Neural cell (in vitro differentiated cells): ENCODE measurements around the gene INAVA. TPM values are rescaled to one million over a fixed set of nuclear protein-coding genes. Genes with fewer than 3 reads are reported as not detected.

Experiments used
- H2AFZ ChIP-seq: fragments of 200-600, 300-800 bp; sonication (generic), shearing (Covaris generic); 2 replicates; pipeline ENCODE4 v1.6.0; 2014; ENCODE audit warnings: low read depth, mild to moderate bottlenecking, antibody characterized with exemption, low read length, moderate library complexity
- H3F3A ChIP-seq: fragments of 200-600 bp; shearing (Covaris generic); 2 replicates; pipeline ENCODE4 v1.6.1; 2016; ENCODE audit warnings: mild to moderate bottlenecking, moderate library complexity, mixed read lengths, antibody characterized with exemption, low read length; ENCODE audit not compliant: insufficient read depth, poor library complexity, severe bottlenecking
- H3K27ac ChIP-seq: fragments of 200-600, 300-800 bp; sonication (generic), shearing (Covaris generic); 2 replicates; pipeline ENCODE4 v1.5.1; 2014; ENCODE audit warnings: mild to moderate bottlenecking, low read length, moderate library complexity
- H3K27me3 ChIP-seq: fragments of 300-800, 200-600 bp; sonication (generic), shearing (Covaris generic); 2 replicates; pipeline ENCODE4 v1.6.0; 2014; ENCODE audit warnings: mild to moderate bottlenecking, low read depth, low read length, moderate library complexity; ENCODE audit not compliant: insufficient read depth
- H3K36me3 ChIP-seq: fragments of 300-800, 200-600 bp; sonication (generic), shearing (Covaris generic); 2 replicates; pipeline ENCODE4 v1.5.1; 2014; ENCODE audit warnings: mild to moderate bottlenecking, antibody characterized with exemption, low read length, moderate library complexity; ENCODE audit not compliant: insufficient read depth
- H3K4me2 ChIP-seq: fragments of 300-800, 200-600 bp; sonication (generic), shearing (Covaris generic); 2 replicates; pipeline ENCODE4 v1.6.0; 2014; ENCODE audit warnings: mild to moderate bottlenecking, low read length
- H3K4me3 ChIP-seq: fragments of 300-800, 200-600 bp; sonication (generic), shearing (Covaris generic); 2 replicates; pipeline ENCODE4 v1.5.1; 2014; ENCODE audit warnings: mild to moderate bottlenecking, low read length, moderate library complexity
- H3K79me2 ChIP-seq: fragments of 200-600 bp; shearing (Covaris generic); replicated peaks from 2 replicates; pipeline ENCODE4 v1.6.0; 2014; ENCODE audit warnings: mild to moderate bottlenecking, low read length, moderate library complexity; ENCODE audit not compliant: insufficient read depth
- H3K9ac ChIP-seq: fragments of 300-800, 200-600 bp; sonication (generic), shearing (Covaris generic); 2 replicates; pipeline ENCODE4 v1.6.1; 2016; ENCODE audit warnings: mild to moderate bottlenecking, low read length, mixed read lengths
- H3K9me2 ChIP-seq: fragments of 200-600 bp; shearing (Covaris generic); 2 replicates; pipeline ENCODE4 v1.6.1; 2016; ENCODE audit warnings: mild to moderate bottlenecking, low read length, mixed read lengths; ENCODE audit not compliant: insufficient read depth
- H3K9me3 ChIP-seq: fragments of 200-600, 300-800 bp; sonication (generic), shearing (Covaris generic); 2 replicates; pipeline ENCODE4 v1.6.1; 2016; ENCODE audit warnings: mild to moderate bottlenecking, mixed run types, low read length, moderate library complexity, mixed read lengths
- H4K20me1 ChIP-seq: fragments of 200-600 bp; shearing (Covaris generic); 2 replicates; pipeline ENCODE4 v1.6.1; 2016; ENCODE audit warnings: mild to moderate bottlenecking, mixed run types; ENCODE audit not compliant: insufficient read depth
- EP300 ChIP-seq: fragments of 450-650 bp; conservative IDR thresholded peaks from 2 replicates; pipeline ENCODE4 v1.6.1; 2014; ENCODE audit warnings: antibody characterized with exemption, mild to moderate bottlenecking, moderate library complexity; ENCODE audit not compliant: poor library complexity, severe bottlenecking
- EZH2 ChIP-seq: fragments of 200-600, 300-800 bp; shearing (Covaris generic), sonication (generic); IDR thresholded peaks from 2 replicates; pipeline ENCODE4 v1.6.1; 2014; ENCODE audit warnings: antibody characterized with exemption, low read length, borderline replicate concordance, mild to moderate bottlenecking; ENCODE audit not compliant: insufficient read depth, poor library complexity, severe bottlenecking
- MXI1 ChIP-seq: fragments of 450-650 bp; conservative IDR thresholded peaks from 2 replicates; pipeline ENCODE4 v1.6.1; 2014; ENCODE audit warnings: antibody characterized with exemption, mild to moderate bottlenecking; ENCODE audit not compliant: poor library complexity, severe bottlenecking
- POLR2AphosphoS5 ChIP-seq: IDR thresholded peaks from 2 replicates; pipeline ENCODE4 v1.6.1; 2012
- RAD21 ChIP-seq: fragments of 450-650 bp; conservative IDR thresholded peaks from 2 replicates; pipeline ENCODE4 v1.6.1; 2014; ENCODE audit warnings: antibody characterized with exemption, mild to moderate bottlenecking, moderate library complexity
- SMC3 ChIP-seq: fragments of 450-650 bp; conservative IDR thresholded peaks from 2 replicates; pipeline ENCODE4 v1.6.1; 2014; ENCODE audit warnings: antibody characterized with exemption, mild to moderate bottlenecking, moderate library complexity; ENCODE audit not compliant: poor library complexity
- TAF1 ChIP-seq: IDR thresholded peaks from 2 replicates; pipeline ENCODE4 v1.6.1; 2012; ENCODE audit warnings: low read depth
- polyA plus RNA-seq: library from polyadenylated mRNA; depleted of rRNA; stranded (reverse); fragments of >200 nt; gene quantifications from 2 replicates; pipeline ENCODE4 v1.2.3, GENCODE V29; 2014
- TF ChIP-seq, protein P1 (sequence below): fragments of 450-650 bp; IDR thresholded peaks from 2 replicates; pipeline ENCODE4 v1.5.1; 2014; ENCODE audit warnings: antibody characterized with exemption, mild to moderate bottlenecking, moderate library complexity; ENCODE audit not compliant: poor library complexity, severe bottlenecking
- TF ChIP-seq, protein P2 (sequence below): IDR thresholded peaks from 2 replicates; pipeline ENCODE4 v1.6.1; 2012; ENCODE audit warnings: borderline replicate concordance

Gene INAVA
- polyA plus RNA-seq, 1 donor from 2014 or later, result 1.3 TPM

DNA sequence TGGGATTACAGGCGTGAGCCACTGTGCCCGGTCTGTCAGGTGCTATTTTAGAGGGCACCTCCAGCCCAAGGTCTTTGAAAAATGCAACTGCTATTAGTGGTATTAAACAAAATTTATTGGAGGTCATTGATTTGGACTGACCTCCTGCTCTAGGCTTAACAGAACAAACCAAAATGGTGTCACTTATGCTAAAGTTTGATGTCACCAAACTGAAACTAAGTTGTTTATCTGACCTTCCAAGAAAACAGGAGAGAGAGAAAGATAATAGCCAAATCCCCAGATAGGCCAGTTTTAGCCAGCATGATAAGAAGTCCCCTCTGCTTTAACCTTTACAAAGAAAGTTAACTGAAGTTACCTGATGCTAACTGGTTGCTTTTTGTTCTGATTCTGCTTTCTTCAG is 8.1 kb upstream of the INAVA start:
- Histone ChIP-seq H3K27ac (no peak overlapping the region), H3K9me2 (no peaks in the 10 kb centered on the region), H3K9ac (no peak overlapping the region), H3K9me3 (no peaks in the 10 kb centered on the region), H4K20me1 (no peaks in the 10 kb centered on the region), H2AFZ (no peak overlapping the region), H3K27me3 (no peaks in the 10 kb centered on the region), H3F3A (no peaks in the 10 kb centered on the region), H3K4me2 (no peak overlapping the region), H3K36me3 (no peaks in the 10 kb centered on the region), H3K4me3 (no peak overlapping the region), H3K79me2 (peaks cover 13% of the 10 kb centered on the region)
- TF ChIP-seq MXI1 (no peak), EP300 (no peak), RAD21 (no peak), SMC3 (no peak), TAF1 (no peak)
- TF ChIP-seq, protein P1, sequence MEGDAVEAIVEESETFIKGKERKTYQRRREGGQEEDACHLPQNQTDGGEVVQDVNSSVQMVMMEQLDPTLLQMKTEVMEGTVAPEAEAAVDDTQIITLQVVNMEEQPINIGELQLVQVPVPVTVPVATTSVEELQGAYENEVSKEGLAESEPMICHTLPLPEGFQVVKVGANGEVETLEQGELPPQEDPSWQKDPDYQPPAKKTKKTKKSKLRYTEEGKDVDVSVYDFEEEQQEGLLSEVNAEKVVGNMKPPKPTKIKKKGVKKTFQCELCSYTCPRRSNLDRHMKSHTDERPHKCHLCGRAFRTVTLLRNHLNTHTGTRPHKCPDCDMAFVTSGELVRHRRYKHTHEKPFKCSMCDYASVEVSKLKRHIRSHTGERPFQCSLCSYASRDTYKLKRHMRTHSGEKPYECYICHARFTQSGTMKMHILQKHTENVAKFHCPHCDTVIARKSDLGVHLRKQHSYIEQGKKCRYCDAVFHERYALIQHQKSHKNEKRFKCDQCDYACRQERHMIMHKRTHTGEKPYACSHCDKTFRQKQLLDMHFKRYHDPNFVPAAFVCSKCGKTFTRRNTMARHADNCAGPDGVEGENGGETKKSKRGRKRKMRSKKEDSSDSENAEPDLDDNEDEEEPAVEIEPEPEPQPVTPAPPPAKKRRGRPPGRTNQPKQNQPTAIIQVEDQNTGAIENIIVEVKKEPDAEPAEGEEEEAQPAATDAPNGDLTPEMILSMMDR, result no peak
- TF ChIP-seq, protein P2, sequence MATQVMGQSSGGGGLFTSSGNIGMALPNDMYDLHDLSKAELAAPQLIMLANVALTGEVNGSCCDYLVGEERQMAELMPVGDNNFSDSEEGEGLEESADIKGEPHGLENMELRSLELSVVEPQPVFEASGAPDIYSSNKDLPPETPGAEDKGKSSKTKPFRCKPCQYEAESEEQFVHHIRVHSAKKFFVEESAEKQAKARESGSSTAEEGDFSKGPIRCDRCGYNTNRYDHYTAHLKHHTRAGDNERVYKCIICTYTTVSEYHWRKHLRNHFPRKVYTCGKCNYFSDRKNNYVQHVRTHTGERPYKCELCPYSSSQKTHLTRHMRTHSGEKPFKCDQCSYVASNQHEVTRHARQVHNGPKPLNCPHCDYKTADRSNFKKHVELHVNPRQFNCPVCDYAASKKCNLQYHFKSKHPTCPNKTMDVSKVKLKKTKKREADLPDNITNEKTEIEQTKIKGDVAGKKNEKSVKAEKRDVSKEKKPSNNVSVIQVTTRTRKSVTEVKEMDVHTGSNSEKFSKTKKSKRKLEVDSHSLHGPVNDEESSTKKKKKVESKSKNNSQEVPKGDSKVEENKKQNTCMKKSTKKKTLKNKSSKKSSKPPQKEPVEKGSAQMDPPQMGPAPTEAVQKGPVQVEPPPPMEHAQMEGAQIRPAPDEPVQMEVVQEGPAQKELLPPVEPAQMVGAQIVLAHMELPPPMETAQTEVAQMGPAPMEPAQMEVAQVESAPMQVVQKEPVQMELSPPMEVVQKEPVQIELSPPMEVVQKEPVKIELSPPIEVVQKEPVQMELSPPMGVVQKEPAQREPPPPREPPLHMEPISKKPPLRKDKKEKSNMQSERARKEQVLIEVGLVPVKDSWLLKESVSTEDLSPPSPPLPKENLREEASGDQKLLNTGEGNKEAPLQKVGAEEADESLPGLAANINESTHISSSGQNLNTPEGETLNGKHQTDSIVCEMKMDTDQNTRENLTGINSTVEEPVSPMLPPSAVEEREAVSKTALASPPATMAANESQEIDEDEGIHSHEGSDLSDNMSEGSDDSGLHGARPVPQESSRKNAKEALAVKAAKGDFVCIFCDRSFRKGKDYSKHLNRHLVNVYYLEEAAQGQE, result no peak

DNA sequence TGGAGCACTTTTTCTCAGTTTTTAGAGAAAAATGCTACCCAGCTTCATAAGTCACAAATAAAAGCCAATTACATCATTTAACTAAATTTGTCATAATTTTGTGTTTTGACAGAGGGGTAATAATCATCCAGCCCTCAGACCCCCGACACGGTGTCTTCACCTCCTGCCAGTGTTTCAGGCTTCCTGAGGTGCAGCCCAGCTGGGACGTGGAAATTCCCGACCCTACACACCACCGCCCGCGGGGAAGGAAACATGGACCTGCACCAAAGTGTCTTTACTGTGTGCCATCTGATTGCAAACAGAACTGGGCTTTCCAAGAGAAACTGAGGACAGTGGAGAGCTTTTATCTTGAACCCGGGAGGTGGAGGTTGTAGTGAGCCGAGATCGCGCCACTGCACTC is 7.7 kb upstream of the INAVA start:
- Histone ChIP-seq H3K36me3 (no peaks in the 10 kb centered on the region), H3K9me2 (no peaks in the 10 kb centered on the region), H3K9ac (no peak overlapping the region), H4K20me1 (no peaks in the 10 kb centered on the region), H3K79me2 (peaks cover 18% of the 10 kb centered on the region), H3K27me3 (no peaks in the 10 kb centered on the region), H3K4me3 (no peak overlapping the region), H3K9me3 (no peaks in the 10 kb centered on the region), H2AFZ (no peak overlapping the region), H3F3A (no peaks in the 10 kb centered on the region), H3K4me2 (no peak overlapping the region), H3K27ac (no peak overlapping the region)
- TF ChIP-seq, protein P2, result no peak
- no peak for TF ChIP-seq POLR2AphosphoS5
- no peak for TF ChIP-seq MXI1
- TF ChIP-seq TAF1, result no peak
- no peak for TF ChIP-seq EP300
- TF ChIP-seq SMC3, result no peak
- no peak for TF ChIP-seq EZH2
- TF ChIP-seq RAD21, result no peak
